Measurements from ENCODE around the gene CLBA1.

DNA sequence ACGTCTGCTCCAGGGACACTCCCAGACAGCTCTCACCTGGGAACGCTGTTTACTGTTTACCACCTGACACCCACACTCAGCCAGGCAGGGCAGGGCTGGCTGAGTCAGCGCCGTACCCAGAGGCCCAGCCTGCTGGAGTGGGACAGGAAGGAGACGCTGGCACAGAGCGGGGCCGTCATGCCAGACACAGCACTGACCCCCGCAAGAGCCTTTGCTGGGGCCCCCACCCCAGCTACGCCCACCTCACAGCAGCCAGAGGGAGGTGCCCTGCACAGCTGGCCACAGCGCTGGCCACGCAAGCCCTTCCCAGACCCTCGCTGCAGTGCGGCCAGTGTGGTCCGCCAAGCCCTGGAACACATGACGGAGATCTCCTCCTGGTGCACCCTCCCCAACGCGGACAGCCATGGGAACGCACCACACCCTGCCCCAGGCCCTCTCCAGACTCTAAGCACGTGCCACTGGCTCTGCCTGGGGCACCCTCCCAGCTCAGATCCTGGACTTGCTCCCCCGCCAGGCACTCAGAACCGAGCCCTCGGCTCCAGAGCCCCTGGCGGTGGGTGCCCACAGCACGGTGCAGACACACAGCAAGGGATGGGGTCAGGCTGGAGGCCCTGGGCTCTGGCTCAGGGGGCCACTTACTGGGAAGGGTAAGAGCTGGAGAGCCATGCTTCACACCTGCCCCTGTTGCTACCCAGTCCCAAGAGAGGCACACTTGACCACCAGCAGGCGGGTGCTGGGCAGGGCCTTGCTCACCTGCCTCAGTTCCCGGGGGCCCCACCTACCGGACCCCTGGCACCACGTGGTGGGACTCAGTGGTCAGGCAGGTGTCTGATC, 13.1 kb upstream of the CLBA1 start:
- TF ChIP-seq, protein P1, sequence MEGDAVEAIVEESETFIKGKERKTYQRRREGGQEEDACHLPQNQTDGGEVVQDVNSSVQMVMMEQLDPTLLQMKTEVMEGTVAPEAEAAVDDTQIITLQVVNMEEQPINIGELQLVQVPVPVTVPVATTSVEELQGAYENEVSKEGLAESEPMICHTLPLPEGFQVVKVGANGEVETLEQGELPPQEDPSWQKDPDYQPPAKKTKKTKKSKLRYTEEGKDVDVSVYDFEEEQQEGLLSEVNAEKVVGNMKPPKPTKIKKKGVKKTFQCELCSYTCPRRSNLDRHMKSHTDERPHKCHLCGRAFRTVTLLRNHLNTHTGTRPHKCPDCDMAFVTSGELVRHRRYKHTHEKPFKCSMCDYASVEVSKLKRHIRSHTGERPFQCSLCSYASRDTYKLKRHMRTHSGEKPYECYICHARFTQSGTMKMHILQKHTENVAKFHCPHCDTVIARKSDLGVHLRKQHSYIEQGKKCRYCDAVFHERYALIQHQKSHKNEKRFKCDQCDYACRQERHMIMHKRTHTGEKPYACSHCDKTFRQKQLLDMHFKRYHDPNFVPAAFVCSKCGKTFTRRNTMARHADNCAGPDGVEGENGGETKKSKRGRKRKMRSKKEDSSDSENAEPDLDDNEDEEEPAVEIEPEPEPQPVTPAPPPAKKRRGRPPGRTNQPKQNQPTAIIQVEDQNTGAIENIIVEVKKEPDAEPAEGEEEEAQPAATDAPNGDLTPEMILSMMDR (conservative IDR thresholded peaks at IDR 0.05; ENCODE audit: low read length), result no peak
- no peak for TF ChIP-seq EZH2phosphoT487 (IDR thresholded peaks at IDR 0.05; ENCODE audit: borderline replicate concordance)

Measured in Loucy (cell line).